Subcutaneous adipose tissue (tissue), 4 donors: ENCODE results near the gene LRRTM3. TPM values are rescaled to one million over a fixed set of nuclear protein-coding genes. Genes with fewer than 3 reads are reported as not detected.

Experiments used
- total RNA-seq, 4 donors: library from RNA; depleted of rRNA; stranded (reverse); fragments of >200 nt; gene quantifications; one replicate each; pipeline ENCODE4 v1.1.0, GENCODE V29; 2016
- TF ChIP-seq, protein P1 (sequence below): fragments of 450-650 bp; IDR thresholded peaks from one replicate; pipeline ENCODE4 v1.5.1; 2016; ENCODE audit warnings: low read depth, mild to moderate bottlenecking, control low read depth, antibody characterized with exemption, moderate library complexity

LRRTM3 gene
- total RNA-seq, 4 donors from 2014 or later, result not detected

DNA sequence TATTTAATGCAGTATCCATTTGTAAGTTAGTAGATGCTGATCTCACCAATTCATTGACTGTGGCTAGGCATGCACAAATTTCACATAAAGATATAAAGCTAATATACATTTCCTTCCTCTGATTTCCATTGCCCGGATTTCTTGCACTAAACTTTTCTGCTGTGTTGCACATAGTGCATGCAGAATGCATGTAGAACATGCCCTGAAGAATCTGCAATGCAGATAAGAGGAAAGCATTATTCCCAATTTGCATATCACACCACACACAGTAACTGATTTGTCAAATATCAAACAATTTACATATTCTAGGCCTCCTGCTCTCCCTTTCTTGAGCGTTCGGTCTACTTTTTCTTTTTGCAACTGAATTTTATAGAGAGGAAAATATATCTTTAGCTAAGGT, 124.2 kb downstream of the LRRTM3 start:
- TF ChIP-seq, protein P1, sequence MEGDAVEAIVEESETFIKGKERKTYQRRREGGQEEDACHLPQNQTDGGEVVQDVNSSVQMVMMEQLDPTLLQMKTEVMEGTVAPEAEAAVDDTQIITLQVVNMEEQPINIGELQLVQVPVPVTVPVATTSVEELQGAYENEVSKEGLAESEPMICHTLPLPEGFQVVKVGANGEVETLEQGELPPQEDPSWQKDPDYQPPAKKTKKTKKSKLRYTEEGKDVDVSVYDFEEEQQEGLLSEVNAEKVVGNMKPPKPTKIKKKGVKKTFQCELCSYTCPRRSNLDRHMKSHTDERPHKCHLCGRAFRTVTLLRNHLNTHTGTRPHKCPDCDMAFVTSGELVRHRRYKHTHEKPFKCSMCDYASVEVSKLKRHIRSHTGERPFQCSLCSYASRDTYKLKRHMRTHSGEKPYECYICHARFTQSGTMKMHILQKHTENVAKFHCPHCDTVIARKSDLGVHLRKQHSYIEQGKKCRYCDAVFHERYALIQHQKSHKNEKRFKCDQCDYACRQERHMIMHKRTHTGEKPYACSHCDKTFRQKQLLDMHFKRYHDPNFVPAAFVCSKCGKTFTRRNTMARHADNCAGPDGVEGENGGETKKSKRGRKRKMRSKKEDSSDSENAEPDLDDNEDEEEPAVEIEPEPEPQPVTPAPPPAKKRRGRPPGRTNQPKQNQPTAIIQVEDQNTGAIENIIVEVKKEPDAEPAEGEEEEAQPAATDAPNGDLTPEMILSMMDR, result no peak

- TF ChIP-seq, protein P1, result no peak
Observed at GRCh38 chr10:67050415-67050814, 124.6 kb downstream of the LRRTM3 start.

DNA sequence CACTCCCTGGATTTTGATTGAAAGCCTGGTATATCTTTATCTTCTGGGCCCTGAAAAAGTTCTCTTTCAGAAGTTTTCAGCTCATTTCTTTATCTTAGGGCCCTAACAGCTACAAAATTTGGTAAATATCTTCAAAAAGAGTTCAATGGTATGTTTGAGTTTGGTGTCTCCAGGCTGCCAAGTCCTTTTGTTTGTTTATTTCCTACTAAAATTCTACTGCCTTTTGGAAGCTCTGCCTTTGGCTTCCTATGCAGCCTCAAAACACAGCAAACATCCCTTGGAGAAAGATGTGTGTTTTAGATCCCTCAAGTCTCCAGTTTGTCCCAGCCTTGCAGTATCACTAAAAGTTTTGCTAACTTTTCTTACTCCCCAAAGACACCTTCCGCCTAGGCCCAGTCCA, 146.8 kb downstream of the LRRTM3 start:
- TF ChIP-seq, protein P1, result no peak

DNA sequence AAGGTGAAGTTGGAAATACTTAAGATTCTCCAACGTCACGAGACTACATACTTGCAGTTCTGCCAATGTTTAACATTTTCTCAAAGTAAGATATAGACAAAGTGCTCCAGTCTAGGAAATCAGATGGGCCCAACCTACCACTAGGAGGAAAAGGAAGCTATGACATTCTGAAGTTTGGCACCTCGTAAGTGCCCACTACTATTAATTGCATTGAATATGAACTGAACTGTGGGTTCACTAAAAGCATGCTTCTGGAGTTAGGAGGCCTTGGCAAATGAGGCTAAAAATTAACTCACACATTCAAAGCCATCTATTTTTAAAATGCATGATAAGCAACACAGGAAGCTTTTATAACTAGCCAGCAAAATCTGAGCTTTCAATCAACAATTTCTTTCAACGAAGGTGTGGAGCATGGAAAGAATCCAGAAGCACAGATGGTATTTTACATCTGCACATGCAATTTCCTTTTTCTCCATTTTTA, 149.7 kb downstream of the LRRTM3 start:
- TF ChIP-seq, protein P1, result no peak

GRCh38 chr10:67076144-67076543, 150.3 kb downstream of the LRRTM3 start:
- TF ChIP-seq, protein P1, result no peak

DNA sequence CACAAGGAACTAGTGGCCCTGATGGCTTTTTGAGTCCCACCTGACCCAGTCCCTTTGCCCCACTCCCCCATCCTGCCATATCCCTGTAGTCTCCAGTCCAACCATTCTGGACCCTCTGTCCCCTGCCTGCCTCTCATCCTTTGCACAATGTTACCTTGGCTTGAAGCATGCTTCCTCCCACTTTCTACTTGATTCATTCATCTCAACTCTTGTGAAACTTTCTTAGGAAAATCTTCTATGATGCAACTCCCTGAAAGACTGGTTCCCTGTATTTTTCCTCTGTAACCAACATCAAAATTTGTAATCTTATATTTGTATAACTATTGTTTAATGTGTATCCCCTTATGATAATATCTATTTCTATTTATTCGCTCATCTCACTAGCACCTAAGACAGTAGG, 151.5 kb downstream of the LRRTM3 start:
- TF ChIP-seq, protein P1, result no peak

GRCh38 chr10:67079126-67079525, 153.3 kb downstream of the LRRTM3 start:
- TF ChIP-seq, protein P1, result no peak
